ENCODE results near the gene FAT1.

FAT1 gene

DNA sequence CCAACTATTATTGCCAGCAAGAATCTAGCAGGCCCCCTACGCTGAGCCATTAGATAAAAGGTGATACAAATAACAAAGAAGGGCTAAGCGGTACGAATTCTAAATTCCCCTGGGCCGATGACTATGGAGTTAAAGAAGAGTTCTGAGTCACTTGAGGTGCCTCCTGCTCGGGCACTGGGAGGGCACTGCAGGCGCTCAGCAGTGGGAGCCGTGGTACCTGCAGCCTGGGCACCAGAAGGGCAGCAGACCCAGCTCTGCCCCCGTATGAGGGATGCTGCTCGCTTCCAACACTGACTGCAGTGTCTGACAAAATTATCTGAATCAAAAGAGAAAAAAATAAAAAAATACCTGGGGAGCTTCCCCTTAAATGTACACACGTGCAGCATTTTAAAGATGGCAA is 124.2 kb downstream of the FAT1 start:
- no peak for DNase-seq

DNA sequence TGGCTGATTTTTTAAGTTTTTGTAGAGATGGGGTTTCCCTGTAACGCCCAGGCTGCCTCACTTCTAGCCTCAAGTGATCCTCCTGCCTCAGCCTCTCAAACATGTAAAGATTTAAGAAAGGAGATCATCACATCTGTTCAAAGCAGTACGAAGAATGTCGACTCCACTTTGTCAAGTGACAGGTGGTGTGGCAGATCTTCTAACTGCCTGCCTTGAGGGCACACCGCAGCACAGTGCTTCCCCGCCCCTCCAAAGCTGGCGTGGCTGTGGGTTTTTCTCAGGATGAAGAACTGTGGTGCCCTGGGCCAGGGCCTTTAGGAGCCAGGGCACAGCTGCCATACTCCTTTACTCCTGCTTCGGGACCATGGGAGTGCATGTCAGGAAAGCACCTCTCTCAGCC is 125.0 kb downstream of the FAT1 start:
- DNase-seq: no peak

DNA sequence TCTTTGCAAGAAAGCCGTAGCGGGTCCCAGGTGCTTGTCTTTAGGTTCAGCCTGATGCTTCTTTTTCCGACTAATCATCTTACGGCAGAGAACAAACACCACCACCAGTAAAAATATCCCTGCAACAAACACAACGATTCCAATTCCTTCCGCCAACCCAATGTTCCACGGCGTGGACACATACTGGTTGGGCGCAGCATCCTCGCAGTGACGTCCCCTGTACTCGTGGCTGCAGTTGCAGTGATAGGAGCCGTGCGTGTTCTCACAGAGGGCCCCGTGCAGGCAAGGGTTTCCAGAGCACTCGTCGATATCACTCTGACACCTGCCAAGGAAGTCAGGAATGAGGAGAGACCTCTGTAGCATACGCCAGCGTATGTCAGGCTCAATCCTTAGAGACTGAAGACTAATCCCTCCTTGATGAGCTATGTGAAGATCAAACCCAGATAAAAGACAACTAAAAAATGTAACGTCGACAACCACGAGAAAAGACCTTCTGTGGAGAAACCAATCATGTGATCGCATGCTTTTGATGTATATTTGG is 126.7 kb downstream of the FAT1 start:
- no peak for DNase-seq

GRCh38 chr4:186596346-186596745 is 127.3 kb downstream of the FAT1 start:
- DNase-seq: no peak

GRCh38 chr4:186593587-186593973 is 130.1 kb downstream of the FAT1 start:
- DNase-seq: no peak

DNA sequence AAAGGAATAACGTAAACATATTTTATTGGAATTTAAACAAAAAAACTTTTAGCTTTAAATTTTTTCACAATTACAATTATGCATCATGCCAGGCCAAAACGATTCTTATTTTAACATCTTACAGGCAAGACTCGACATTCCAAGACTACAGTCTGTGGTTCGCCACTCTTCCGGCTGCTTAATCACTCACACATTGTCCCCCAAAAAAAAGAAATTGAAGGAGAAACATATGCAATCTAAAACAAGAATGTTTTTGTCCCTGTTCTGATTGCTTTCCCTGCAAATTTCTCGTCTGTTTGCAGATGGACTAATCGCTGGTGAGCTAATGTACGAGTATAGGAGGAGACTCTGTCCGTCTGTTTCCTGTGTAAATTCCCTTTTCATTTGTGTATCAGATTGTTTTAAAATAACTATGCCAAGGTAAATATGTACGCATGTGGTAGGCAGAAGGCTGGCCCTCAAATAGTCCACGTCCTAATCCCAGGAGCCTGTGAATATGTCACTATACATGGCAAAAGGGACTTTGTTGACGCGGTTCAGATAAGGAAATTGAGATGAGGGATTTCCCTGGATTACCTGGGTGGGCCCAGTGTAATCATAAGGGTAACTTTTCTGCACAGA is 130.6 kb downstream of the FAT1 start:
- no peak for DNase-seq

GRCh38 chr4:186592445-186592844 is 131.2 kb downstream of the FAT1 start:
- DNase-seq: no peak

DNA sequence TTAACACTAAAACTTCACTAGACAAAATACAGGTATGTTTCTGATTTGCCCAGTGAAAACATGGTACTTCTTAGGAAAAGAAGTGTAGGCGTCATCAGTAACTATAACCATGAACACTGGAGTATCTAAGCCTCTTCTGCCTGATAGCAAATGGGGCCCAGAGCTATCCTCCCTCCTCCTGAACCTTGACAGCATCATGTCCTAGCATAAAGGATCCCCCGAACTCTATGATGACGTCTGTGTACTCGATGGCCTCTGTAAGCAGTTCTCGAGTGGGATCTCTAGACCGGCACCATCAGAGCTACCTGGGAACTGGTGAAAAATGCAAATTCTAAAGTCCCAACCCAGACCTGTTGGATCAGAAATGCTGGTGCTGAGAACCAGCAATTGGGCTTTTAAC is 132.0 kb downstream of the FAT1 start:
- DNase-seq: no peak

DNA sequence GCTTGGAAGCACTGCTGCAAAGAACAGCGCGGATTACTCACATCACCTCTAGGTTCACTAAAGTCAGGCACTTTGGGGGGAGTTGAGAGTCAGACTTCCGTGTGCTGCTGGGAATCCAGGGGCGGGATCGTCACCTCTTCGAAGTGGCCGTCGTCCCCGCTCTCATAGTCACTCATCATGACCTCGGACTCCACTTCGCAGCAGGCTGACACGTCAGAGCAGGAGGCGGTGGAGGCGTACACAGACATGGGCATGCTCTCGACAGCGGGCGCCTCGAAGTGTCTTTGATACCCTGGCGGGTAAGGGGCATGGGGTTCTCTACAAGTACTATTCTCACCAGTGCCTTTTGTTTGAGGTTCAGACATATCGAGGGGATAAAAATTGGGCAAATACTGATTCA is 135.2 kb downstream of the FAT1 start:
- DNase-seq: no peak

DNA sequence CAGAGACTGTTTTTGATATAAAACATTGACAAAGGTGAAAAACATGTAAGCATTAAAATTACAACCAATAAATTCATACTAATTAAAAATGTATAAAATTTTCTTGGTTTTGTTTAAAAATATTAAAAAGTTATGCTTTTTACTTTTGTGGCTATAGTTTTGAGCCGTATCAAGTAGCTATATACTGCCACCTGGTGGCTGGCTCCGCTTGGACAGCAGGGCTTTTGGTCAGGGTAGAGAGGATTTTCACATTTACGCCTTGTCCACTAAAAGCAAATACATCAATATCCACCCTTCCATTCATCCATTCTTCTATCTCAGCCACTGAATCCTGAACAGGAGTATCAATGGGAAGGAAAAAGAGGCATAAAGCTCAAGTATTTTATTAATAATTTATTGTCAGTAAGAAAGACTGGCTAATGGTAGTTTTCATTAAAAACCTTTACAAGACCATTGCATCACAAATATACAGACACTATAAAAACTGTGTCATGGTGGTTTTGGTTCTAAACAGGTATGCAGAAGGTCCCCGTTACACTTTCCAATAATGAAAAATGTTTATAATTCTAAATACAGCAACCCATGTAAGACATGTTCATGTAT is 136.1 kb downstream of the FAT1 start:
- peak; percentile 24 for DNase-seq

DNA sequence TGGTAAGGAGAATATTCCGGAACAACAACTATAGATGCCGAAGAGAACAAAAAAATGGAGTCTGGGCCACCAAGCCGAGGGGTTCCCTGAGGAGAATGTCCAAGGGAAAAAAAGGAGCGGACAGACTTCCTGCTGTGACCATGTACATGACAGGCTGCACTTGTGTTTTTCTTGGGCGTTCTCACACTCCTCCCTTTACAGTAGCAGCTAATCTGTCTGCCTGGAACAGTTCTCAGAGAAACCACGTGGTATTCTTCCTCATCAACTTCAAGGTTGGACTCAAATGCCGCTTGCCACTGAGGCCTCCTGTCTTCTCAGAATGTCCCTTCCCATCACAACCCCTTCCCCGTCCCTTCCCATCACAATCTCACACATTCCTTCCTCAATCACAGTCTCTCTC is 137.5 kb downstream of the FAT1 start:
- no peak for DNase-seq

DNA sequence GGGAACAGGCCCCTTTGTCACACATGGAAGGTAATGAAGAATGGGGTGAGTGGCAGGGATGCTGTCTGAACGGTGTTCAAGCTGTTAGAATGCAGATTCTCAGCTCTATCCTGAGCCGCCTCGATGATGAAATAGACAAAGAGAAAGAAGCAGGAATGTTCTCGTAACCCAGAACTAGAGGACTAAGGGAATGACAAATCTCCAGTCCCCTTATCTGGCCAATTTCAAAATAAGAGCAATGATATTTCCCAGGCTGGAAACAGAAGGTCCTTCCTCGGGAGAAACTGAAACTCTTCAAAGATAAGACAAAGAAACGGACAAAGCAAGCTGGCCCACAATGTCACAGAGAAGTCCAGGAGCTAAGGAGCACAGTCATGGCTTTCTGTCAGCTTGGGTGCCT is 138.7 kb downstream of the FAT1 start:
- DNase-seq: no peak

DNA sequence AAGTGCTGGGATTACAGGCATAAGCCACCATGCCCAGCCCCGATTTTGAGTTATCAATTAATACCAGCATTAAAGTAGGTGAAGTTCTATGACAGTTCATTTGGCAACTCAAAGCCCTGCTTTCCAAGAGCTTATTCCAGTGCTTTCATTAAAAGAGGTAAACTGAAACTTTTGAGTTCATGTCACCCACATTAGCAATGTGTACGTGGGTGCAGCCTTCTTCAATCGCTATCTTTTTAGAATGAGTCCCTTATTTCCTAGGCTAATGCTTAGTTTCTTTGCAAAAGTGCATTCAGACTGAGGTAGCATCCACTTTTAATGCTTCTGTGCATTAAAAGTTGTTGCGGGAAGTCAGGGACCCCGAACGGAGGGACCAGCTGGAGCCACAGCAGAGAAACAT is 142.2 kb downstream of the FAT1 start:
- no peak for DNase-seq

- no peak for DNase-seq
Observed at GRCh38 chr4:186580669-186581068, 143.0 kb downstream of the FAT1 start.

GRCh38 chr4:186570193-186570996 is 153.3 kb downstream of the FAT1 start:
- no peak for DNase-seq

DNA sequence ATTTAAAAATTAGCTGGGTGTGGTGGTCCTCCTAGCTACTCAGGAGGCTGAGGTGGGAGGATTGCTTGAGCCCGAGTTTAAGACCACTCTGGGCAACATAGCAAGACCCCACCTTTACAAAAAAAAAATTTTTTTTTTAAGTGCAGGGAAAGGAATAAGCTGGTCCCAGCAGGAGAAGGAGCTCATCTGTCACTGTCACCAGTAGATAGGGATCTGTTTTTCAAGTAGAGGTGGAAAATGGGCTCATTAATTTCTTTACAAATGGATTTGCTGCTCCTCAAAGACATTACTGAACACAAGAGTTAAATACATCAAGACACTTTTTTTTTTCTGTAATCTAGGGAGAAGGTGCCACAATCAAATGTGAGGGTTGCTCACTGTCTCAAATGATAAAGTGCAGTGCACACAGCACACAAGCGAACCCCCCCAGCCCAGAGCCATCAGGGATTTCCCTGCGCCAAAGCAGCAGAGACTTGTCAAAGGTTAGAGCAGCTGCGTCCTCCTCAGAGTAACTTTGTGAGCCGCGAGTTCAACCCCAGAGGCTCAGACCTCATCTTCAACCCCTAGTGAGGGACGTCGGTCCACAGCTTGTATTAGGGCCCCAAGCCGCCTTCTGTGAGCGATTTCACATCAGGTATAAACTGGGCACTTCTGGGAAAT is 154.0 kb downstream of the FAT1 start:
- DNase-seq: no peak

DNA sequence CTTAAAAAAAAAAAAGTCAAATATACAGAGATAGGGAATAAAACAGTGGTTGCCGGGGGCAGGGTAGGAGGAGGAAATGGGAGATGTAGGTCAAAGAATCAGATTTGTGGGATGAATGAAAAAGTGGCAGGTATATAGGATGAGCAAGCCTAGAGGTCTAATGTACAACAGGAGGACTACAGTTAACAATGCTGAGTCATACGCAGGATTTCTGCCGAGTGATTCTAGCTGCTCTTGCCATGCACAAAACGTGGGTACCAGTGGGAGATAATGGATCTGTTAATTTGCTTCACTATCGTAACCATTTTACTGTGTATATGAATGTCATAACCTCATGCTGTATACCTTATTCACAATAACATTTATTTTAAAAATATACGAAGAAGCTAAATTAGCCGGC is 157.6 kb downstream of the FAT1 start:
- DNase-seq: no peak

DNA sequence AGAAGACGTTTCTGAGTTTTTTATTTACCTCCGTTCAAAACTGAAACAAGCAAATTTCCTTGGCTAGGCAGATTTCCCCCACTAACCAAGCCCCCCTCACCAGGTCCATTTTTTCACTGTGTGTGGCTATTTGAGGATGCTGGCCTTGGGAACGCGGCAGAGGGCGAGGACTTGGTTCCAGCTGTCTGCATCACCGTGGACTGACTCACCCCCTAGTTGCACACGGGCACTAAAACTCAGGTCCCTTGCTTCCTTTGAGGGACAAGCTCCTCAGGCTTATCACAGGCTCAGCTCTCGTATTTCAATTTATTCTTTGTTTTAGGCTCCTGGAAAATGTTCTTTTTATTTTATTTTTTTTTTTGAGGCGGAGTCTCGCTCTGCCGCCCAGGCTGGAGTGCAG is 159.9 kb downstream of the FAT1 start:
- no peak for DNase-seq

DNA sequence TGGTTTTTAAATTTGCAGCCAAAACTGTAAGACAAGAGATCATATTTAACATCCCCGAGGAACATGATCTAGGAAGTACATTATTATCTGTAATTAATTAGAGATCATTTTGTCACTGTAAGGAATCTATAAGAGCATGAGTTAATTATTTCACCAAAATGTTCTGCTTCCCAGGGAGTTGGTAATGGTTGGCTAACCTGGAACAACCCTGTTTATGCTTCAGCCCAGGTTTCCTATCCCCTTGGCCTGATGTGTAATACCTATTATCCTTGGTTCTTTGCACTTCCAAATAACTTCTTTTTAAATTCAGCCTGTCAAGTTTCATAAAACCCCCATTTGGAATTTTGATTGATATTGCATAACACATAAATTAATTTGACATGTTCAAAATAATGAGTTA is 161.9 kb downstream of the FAT1 start:
- DNase-seq: no peak

DNA sequence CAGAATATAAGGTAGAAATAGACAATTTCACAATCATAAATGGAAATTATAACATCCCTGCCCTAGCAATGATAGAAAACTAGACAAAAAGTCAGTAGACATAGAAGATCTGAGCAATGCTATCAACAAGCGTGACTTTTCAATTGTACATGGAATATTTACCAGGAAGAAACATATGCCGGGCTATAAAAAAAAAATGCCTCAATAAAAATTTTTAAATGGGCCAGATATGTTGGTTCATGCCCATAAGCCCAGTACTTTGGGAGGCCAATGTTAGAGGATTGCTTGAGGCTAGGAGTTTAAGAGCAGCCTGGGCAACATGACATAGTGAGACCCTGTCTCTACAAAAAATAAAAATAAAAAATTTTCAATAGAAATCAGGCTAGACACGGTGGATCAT is 163.0 kb downstream of the FAT1 start:
- no peak for DNase-seq

- no peak for DNase-seq
Observed at GRCh38 chr4:186557486-186557885, 166.2 kb downstream of the FAT1 start.

DNA sequence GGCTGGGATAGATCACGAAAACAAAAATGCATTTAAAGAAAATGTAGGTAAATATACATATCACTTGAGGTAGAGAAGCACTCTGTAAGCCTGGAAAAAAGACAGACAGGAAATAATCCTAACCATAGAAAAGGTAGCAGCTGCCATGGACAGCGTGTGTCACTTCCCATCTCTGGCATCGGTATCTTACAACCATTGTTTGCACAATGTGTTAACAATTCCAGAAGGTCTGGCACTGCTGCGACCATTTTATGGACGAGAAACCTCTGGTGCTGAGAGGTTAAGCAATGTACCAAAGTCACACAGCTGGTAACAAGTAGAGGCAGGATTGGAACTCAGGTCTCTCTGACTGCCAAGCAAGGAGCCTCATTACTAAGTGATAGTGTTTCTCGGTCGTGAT is 166.6 kb downstream of the FAT1 start:
- DNase-seq: no peak

All from NCI-H1694 treated with DMSO at 0.1 percent for 48 hours (cell line).